ENCODE results near the gene LGALS7.
"Not testable (repeated sequence)": the region's sequence is repeated elsewhere in the genome, so short reads cannot be mapped to it uniquely, and the experiment has no call there.

Gene LGALS7

GRCh38 chr19:38781058-38781457, 7.7 kb upstream of the LGALS7 start:
- in situ Hi-C loops (cut with MboI; ENCODE audit: low pct_unique_long_range_greater_than_20kb, low sequenced_read_pairs): no loop called here
- DNase-seq: no peak

GRCh38 chr19:38780443-38780842, 7.1 kb upstream of the LGALS7 start:
- no peak for DNase-seq
- in situ Hi-C loops (cut with MboI; ENCODE audit: low pct_unique_long_range_greater_than_20kb, low sequenced_read_pairs): no loop called here

GRCh38 chr19:38778733-38779132, 5.4 kb upstream of the LGALS7 start:
- in situ Hi-C loops (cut with MboI; ENCODE audit: low pct_unique_long_range_greater_than_20kb, low sequenced_read_pairs): no loop called here
- no peak for DNase-seq

DNA sequence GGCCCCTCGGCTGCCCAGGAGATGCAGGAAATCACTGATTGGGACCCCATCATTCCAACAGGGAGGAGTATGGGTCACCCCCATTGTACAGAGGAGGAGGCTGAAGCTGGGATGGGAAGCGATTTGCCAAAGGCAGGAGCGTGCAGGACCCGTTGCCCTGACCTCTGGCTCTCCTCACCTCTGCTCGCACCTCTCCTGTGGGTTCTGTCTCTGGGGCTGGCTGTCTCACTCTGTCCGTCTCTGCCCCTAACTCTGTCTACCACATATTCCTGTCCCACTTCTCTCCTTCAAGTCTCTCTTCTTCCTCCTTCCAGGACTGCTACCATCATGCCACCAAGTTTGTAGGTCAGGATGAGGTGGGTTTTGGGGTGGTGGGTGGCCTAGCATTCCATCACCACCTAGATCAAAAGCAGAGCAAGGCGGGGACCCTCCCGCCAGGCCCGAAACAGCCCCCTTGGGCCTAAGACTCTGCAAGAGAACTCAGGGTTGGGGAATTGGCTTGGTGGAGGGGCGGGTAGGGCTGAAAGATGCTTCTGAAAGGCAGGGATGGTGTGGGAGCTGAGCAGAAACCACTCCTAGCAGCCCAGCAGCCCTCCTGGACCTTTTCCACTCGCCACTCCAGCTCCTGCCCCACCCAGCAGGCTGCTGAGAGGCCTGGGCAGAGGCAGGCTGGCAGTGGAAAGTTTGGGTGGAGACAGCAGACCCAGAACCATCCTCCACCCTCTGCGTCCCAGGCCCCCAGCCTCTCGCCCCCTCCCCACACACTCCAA, 1.0 kb upstream of the LGALS7 start:
- in situ Hi-C loops (cut with MboI; ENCODE audit: low pct_unique_long_range_greater_than_20kb, low sequenced_read_pairs): no loop called here
- no peak for DNase-seq

DNA sequence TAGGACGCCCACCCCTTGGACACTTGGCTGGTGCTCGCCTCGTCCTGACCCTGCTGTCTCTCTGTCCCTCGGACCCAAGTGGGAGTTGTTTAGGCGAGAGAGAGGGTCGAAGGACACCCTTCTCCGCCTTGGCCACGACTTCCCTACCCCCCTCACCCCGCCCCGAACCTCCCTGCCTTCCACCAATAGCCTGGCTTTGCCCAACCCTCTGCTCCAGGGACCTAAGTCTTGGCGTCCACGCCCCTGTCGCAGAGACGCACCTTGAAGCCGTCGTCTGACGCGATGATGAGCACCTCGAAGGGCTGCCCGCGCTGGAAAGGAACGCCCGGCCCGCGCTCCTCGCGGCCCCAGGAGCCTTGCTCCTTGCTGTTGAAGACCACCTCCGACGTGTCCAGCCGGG, 1.7 kb downstream of the LGALS7 start:
- in situ Hi-C loops (cut with MboI; ENCODE audit: low pct_unique_long_range_greater_than_20kb, low sequenced_read_pairs); DNase-seq: not testable (repeated sequence)

DNA sequence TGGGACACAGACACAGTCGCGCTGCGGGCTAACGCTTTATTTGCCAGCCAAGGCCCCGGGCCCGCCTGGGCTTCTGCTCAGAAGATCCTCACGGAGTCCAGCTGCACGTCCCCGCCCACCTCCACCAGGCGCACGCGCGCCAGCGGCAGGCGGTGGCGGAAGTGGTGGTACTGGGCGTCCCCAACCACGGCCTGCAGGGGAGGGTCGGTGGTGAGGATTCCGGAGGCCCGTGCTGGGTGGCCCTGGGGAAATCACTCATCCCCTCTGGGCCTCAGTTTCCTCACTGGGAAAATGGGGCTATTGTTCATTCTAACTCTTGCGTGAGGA, 2.4 kb downstream of the LGALS7 start:
- DNase-seq; in situ Hi-C loops (cut with MboI; ENCODE audit: low pct_unique_long_range_greater_than_20kb, low sequenced_read_pairs): not testable (repeated sequence)

GRCh38 chr19:38770228-38770948, 2.9 kb downstream of the LGALS7 start:
- in situ Hi-C loops (cut with MboI; ENCODE audit: low pct_unique_long_range_greater_than_20kb, low sequenced_read_pairs); DNase-seq: not testable (repeated sequence)

DNA sequence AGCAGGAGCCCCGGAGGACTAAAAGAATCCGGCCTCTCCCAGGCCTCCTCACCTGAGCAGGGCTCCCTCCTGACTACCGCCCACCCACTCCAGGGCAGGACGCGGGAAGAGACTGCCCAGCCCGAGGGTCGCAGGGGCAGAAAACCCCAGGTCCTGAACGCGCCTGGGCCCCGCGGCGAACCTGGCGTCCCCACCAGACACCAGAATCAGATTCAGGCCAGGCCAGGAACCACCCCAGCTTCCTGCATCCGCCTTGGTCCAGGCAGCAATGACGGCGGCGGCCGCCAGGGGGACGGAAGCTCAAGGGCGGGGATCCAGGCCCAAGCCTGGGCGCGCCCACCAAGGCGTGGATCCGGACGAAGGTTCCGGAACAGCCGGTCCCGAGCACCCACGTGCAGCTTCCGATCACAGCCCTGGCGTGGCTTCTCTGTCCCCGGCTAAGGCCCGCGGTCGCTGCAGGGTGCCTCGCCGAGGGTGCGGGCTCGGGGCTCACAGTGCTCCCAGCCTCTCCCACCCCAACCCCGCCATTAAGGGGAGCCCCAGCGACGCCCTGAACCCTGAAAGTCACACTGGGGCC, 3.6 kb downstream of the LGALS7 start:
- in situ Hi-C loops (cut with MboI; ENCODE audit: low pct_unique_long_range_greater_than_20kb, low sequenced_read_pairs): no loop called here
- no peak for DNase-seq

DNA sequence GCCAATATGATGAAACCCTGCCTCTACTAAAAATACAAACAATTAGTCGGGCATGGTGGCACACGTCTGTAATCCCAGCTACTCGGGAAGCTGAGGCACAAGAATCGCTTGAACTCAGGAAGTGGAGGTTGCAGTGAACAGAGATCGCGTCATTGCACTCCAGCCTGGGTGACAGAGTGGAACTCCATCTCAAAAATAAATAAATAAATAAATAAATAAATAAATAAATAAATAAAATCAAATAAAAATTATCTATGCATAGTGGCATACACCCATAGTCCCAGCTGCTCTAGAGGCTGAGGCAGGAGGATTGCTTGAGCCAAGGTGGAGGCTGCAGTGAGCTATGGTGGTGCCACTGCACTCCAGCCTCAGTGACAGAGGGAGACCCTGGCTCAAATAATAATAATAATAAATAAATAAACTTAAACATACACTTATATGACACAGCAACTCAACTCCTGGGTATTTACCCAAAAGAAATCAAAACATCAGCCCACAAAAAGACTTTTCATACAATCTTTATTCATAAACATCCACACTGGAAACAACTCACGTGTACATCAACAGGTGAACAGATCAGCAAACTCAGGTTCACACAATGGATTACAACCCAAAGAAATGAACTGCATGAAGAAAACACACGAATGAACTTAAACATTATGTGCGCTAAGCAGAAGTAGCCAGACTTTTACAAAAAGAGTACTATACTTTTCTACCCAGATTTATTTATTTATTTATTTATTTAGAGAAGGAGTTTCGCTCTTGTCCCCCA, 6.9 kb downstream of the LGALS7 start:
- no peak for DNase-seq
- in situ Hi-C loops (cut with MboI; ENCODE audit: low pct_unique_long_range_greater_than_20kb, low sequenced_read_pairs): no loop called here

DNA sequence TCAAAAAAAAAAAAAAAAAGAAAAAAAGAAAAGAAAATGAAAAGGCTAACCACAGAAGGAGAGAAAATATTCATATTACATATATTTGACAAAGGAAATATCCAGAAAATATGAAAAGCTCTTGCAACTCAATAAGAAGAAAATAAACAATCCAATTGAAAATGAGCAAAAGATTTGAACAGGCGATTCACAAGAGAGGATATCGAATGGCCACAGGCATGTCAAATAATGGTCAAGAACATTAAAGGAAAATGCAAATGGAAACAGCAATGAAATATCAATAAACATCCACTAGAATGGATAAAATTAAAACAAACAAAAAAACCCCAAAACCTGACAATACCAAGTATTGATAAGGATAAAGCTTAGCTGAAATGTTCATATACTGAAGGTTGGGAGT, 8.1 kb downstream of the LGALS7 start:
- DNase-seq: no peak
- in situ Hi-C loops (cut with MboI; ENCODE audit: low pct_unique_long_range_greater_than_20kb, low sequenced_read_pairs): no loop called here

DNA sequence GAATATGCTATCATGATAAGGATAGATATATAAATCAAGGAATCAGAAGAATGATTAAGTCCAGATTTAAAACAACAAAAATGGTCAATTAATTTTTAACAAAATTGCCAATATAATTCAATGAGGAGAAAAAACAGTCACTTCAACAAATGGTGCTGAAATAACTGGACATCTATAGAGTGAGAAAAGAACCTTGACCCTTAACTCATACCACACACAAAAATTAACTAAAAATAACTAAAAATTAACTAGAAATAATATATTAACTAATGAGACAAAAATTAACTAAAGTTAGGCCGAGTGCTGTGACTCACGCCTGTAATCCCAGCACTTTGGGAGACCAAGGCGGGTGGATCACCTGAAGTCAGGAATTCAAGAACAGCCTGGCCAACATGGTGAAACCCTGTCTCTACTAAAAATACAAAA, 9.5 kb downstream of the LGALS7 start:
- no peak for DNase-seq
- in situ Hi-C loops (cut with MboI; ENCODE audit: low pct_unique_long_range_greater_than_20kb, low sequenced_read_pairs): no loop called here

DNA sequence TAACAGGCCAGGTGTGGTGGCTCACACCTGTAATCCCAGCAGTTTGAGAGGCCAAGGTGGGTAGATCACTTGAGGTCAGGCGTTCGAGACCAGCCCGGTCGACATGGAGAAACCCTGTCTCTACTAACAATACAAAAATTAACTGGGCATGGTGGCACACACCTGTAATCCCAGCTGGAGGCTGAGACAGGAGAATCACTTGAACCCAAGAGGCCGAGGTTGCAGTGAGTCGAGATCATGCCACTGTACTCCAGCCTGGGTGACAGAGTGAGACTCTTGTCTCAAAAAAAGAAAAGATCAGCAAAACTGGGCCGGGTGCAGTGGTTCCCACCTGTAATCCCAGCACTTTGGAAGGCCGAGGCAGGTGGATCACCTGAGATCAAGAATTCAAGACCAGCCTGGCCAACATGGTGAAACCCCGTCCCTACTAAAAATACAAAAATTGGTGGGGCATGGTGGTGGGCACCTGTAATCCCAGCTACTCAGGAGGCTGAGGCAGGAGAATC, 11.4 kb downstream of the LGALS7 start:
- in situ Hi-C loops (cut with MboI; ENCODE audit: low pct_unique_long_range_greater_than_20kb, low sequenced_read_pairs); DNase-seq: not testable (repeated sequence)

DNA sequence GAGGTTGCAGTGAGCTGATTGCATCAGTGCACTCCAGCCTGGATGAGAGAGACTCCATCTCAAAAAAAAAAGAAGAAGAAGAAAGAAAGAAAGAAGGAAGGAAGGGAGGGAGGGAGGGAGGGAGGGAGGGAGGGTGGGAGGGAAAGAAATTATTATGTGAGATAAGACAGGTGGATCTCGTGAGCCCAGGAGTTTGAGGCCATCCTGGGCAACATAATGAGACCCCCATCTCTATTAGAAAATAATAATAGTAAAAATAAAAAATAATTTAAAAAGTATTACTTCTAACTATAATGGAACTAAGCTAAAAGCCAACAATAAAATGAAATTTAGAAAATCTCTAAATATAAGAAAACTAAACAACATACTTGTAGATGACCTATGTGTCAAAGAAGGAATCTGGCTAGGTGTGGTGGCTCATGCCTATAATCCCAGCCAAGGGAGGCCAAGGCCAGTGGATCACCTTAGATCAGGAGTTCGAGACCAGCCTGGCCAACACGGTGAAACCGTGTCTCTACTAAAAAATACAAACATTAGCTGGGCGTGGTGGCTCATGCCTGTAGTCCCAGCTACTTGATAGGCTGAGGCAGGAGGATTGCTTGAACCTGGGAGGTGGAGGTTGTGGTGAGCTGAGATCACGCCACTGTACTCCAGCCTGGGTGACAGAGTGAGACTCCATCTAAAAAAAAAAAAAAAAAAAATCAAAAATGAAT, 12.4 kb downstream of the LGALS7 start:
- DNase-seq; in situ Hi-C loops (cut with MboI; ENCODE audit: low pct_unique_long_range_greater_than_20kb, low sequenced_read_pairs): not testable (repeated sequence)

- DNase-seq: no peak
- in situ Hi-C loops (cut with MboI; ENCODE audit: low pct_unique_long_range_greater_than_20kb, low sequenced_read_pairs): no loop called here
Observed at GRCh38 chr19:38759590-38760003, 13.7 kb downstream of the LGALS7 start.

DNA sequence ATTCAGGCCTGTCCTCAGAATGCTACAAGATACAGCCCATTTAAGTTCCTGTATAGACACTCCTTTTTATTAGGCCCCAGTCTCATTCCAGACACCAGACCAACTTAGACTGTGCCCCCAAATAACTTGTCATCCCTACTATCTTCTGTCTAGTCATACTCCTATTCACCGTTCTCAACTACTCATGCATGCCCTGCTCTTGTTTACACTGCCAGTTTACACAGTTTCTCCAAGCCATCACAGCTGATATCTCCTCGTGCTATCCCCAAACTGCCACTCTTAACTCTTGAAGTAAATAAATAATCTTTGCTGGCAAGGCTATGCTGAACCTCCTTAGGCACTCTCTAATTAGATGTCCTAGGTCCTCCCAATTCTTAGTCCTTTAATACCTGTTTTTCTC, 19.1 kb downstream of the LGALS7 start:
- in situ Hi-C loops (cut with MboI; ENCODE audit: low pct_unique_long_range_greater_than_20kb, low sequenced_read_pairs); DNase-seq: not testable (repeated sequence)

- DNase-seq; in situ Hi-C loops (cut with MboI; ENCODE audit: low pct_unique_long_range_greater_than_20kb, low sequenced_read_pairs): not testable (repeated sequence)
Observed at GRCh38 chr19:38753783-38754182, 19.5 kb downstream of the LGALS7 start.

DNA sequence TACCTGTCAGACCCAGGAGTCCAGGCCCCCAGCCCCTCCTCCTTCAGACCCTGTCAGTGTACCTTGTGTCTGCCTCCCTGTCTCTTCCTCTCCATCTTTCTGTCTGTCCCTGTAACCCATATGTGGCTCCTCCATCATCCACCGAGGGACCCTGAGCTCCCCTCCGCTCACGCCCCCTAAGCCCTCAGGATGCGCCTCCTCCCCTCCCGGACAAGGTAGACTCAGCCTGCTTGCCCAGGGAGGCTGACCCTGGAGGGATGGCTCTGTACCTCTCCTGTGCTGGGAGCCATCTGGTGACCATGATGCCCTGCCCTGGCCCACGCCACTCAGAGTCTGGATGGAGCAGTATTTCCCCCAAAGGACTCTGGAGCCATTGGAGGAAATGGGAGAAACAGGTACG, 28.0 kb downstream of the LGALS7 start:
- DNase-seq: no peak
- in situ Hi-C loops (cut with MboI; ENCODE audit: low pct_unique_long_range_greater_than_20kb, low sequenced_read_pairs): no loop called here

GRCh38 chr19:38744874-38745273, 28.4 kb downstream of the LGALS7 start:
- in situ Hi-C loops (cut with MboI; ENCODE audit: low pct_unique_long_range_greater_than_20kb, low sequenced_read_pairs): no loop called here
- DNase-seq: no peak

- in situ Hi-C loops (cut with MboI; ENCODE audit: low pct_unique_long_range_greater_than_20kb, low sequenced_read_pairs): no loop called here
- no peak for DNase-seq
Observed at GRCh38 chr19:38744298-38744681, 29.0 kb downstream of the LGALS7 start, which contains the start of gene CAPN12. CAPN12 (minus strand) TSS chr19:38744474; CDS start chr19:38744165, 309 bp downstream.
